ENCODE measurements around the gene WDR88. TPM values are rescaled to one million over a fixed set of nuclear protein-coding genes. Genes with fewer than 3 reads are reported as not detected.
A peak's percentile ranks its signal among the peaks of the same experiment; 100 is the strongest.

The WDR88 gene
- total RNA-seq, 1 experiment from 2014 or later = 0.20 TPM

DNA sequence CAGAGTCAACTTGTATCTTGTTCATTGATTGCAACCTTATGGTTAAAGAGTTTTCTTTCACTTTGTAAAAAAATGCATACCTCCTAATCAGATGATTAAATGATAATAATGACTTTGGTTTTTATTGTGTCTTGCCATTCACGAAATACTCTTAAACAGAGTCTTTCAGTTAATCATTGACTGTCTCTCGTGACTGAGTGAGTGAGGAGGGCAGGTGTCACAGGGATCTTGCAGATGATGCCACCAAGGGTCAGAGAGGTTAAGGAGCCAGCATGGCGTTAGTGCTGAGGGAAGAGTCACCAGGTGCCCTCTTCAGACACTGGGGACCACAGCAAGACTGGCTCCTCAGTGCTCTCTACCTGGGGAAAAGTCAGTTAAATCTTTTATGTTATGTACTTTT lies 42.9 kb upstream of the WDR88 start:
- Mint-ChIP-seq H3K4me1 (ENCODE audit: low read depth, unreplicated experiment) (peaks cover 14% of the 10 kb centered on the region), H3K27ac (ENCODE audit: unreplicated experiment) (peak overlapping the region; percentile 13), H3K27me3 (ENCODE audit: insufficient read depth, unreplicated experiment) (no peaks in the 10 kb centered on the region), H3K9me3 (ENCODE audit: unreplicated experiment) (no peaks in the 10 kb centered on the region), H3K4me3 (ENCODE audit: unreplicated experiment) (no peak overlapping the region), H3K36me3 (ENCODE audit: insufficient read depth, unreplicated experiment) (peaks cover 37% of the 10 kb centered on the region)
- TF ChIP-seq, protein P1, sequence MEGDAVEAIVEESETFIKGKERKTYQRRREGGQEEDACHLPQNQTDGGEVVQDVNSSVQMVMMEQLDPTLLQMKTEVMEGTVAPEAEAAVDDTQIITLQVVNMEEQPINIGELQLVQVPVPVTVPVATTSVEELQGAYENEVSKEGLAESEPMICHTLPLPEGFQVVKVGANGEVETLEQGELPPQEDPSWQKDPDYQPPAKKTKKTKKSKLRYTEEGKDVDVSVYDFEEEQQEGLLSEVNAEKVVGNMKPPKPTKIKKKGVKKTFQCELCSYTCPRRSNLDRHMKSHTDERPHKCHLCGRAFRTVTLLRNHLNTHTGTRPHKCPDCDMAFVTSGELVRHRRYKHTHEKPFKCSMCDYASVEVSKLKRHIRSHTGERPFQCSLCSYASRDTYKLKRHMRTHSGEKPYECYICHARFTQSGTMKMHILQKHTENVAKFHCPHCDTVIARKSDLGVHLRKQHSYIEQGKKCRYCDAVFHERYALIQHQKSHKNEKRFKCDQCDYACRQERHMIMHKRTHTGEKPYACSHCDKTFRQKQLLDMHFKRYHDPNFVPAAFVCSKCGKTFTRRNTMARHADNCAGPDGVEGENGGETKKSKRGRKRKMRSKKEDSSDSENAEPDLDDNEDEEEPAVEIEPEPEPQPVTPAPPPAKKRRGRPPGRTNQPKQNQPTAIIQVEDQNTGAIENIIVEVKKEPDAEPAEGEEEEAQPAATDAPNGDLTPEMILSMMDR (IDR thresholded peaks at IDR 0.05; ENCODE audit: insufficient read depth in 1 of 2, low read depth in 1 of 2, low read length in 1 of 2, severe bottlenecking in 1 of 2, unreplicated experiment in 1 of 2) = no peak
- no TSS peak for BruUV-seq (replicated peaks)
- Histone ChIP-seq H3K36me3 (ENCODE audit: control insufficient read depth, insufficient read depth, low read length) (no peaks in the 10 kb centered on the region; the same call in none of the 2 replicates), H3K4me1 (peaks cover 25% of the 10 kb centered on the region; the same call in 1 of the 2 replicates), H3K9me3 (no peaks in the 10 kb centered on the region), H3K4me3 (ENCODE audit: low read depth, low read length) (no peak overlapping the region), H3K27me3 (replicated peaks; ENCODE audit: control insufficient read depth, insufficient read depth, low read length) (no peaks in the 10 kb centered on the region)
- POLR2A ChIA-PET = no interaction called here
- DNase-seq = peak in 1 of 2 experiments; percentile 55
- CTCF ChIA-PET = no interaction called here
- intact Hi-C loops (cut with micrococcal nuclease; ENCODE audit: unreplicated experiment) = no loop called here

DNA sequence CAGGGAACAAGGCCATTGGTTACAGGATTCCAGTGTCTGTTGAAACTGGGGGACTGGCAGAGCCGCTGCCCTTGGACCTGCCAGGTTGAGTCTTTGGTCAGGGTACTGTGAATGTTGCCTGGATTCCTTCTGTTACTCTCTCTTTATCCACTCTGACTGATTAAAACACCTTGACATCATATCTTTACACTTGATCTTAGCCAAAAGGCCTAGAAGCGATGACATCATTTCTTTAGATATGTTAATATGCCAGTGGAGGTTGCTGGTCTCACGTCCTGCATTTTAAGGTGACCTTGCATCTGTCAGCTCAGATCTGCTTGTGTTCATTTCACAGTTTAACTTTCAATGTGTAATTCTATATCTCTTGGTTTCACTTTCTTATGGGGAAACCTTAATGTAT lies 41.7 kb upstream of the WDR88 start:
- TF ChIP-seq, protein P1 (IDR thresholded peaks at IDR 0.05; ENCODE audit: insufficient read depth in 1 of 2, low read depth in 1 of 2, low read length in 1 of 2, severe bottlenecking in 1 of 2, unreplicated experiment in 1 of 2) = no peak
- Mint-ChIP-seq H3K36me3 (ENCODE audit: insufficient read depth, unreplicated experiment) (peaks cover 38% of the 10 kb centered on the region), H3K9me3 (ENCODE audit: unreplicated experiment) (no peaks in the 10 kb centered on the region), H3K4me3 (ENCODE audit: unreplicated experiment) (no peak overlapping the region), H3K4me1 (ENCODE audit: low read depth, unreplicated experiment) (peaks cover 14% of the 10 kb centered on the region), H3K27ac (ENCODE audit: unreplicated experiment) (no peak overlapping the region), H3K27me3 (ENCODE audit: insufficient read depth, unreplicated experiment) (no peaks in the 10 kb centered on the region)
- intact Hi-C loops (cut with micrococcal nuclease; ENCODE audit: unreplicated experiment) = no loop called here
- BruUV-seq (replicated peaks) = no TSS peak
- Histone ChIP-seq H3K36me3 (ENCODE audit: control insufficient read depth, insufficient read depth, low read length) (peaks cover 2% of the 10 kb centered on the region), H3K4me1 (peaks cover 23% of the 10 kb centered on the region; the same call in 1 of the 2 replicates), H3K4me3 (ENCODE audit: low read depth, low read length) (no peak overlapping the region), H3K27me3 (replicated peaks; ENCODE audit: control insufficient read depth, insufficient read depth, low read length) (no peaks in the 10 kb centered on the region), H3K9me3 (no peaks in the 10 kb centered on the region)
- no peak for DNase-seq
- POLR2A ChIA-PET = no interaction called here
- CTCF ChIA-PET = no interaction called here

DNA sequence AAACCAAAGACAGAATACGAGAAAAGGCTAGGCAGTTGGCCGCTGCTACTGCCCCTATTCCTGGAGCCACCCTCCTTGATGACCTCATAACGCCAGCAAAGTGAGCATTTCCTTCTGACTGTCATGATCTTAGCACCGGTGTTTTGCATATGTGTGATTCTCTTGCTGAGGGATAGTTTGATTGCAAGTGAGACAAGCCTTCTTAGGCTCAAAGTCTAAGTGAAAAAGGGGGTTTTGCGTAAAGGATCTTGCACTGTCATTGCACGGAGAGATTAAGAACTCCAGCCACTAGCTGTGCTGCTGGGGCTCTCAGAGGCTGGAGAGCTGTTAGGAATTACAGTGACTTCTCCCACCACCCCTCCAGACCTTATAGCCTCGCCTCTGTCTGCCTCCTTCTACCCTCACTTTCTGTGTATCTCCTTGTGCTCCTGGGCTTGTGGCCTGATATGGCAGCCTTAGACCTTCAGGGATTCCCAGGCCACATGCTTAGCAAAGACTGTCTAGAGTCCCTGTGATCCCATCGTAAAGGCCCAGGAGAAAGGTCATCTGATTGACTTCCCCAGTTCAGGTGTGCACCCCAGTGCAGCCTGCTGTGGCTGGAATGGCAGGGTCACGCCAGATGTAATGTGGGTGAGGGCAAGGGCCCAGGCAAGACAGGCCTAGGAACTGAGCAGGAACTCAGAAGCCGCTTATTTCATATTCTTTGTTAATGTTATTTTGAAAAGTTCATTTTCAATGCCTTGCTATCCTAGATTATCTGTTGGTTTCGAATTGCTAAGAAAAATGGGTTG lies 38.3 kb upstream of the WDR88 start:
- Histone ChIP-seq H3K4me1 (peaks cover 28% of the 10 kb centered on the region; the same call in 1 of the 2 replicates), H3K27me3 (replicated peaks; ENCODE audit: control insufficient read depth, insufficient read depth, low read length) (no peaks in the 10 kb centered on the region), H3K4me3 (ENCODE audit: low read depth, low read length) (no peak overlapping the region), H3K36me3 (ENCODE audit: control insufficient read depth, insufficient read depth, low read length) (peaks cover 4% of the 10 kb centered on the region), H3K9me3 (no peaks in the 10 kb centered on the region)
- Mint-ChIP-seq H3K27ac (ENCODE audit: unreplicated experiment) (no peak overlapping the region), H3K36me3 (ENCODE audit: insufficient read depth, unreplicated experiment) (peaks cover 67% of the 10 kb centered on the region), H3K9me3 (ENCODE audit: unreplicated experiment) (no peaks in the 10 kb centered on the region), H3K4me1 (ENCODE audit: low read depth, unreplicated experiment) (peaks cover 30% of the 10 kb centered on the region), H3K4me3 (ENCODE audit: unreplicated experiment) (no peak overlapping the region), H3K27me3 (ENCODE audit: insufficient read depth, unreplicated experiment) (no peaks in the 10 kb centered on the region)
- no TSS peak for BruUV-seq (replicated peaks)
- intact Hi-C loops (cut with micrococcal nuclease; ENCODE audit: unreplicated experiment) = no loop called here
- no peak for DNase-seq
- ChIA-PET CTCF (no interaction called here), POLR2A (no interaction called here)
- TF ChIP-seq, protein P1 (IDR thresholded peaks at IDR 0.05; ENCODE audit: insufficient read depth in 1 of 2, low read depth in 1 of 2, low read length in 1 of 2, severe bottlenecking in 1 of 2, unreplicated experiment in 1 of 2) = no peak

All from Caco-2 (cell line).